ENCODE data around the gene SLC46A2.

DNA sequence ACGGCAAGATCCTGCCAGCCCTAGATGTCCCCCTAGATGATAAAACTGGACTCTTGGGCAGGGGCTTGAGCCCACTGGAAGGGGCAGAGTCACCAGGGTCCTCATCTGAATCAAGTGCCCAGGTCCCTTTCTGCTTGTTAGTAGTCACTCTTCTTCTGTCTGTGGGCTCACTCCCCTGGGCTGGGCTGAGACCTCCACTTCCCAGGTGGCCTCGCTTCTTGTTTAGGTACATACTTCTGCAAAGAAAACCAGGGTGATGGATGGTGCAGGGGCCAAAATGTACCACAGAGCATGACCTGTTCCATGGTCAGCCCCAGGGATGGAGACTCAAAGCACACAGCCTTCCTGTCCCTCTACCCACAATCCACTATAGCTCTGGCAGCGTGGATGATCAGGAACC lies 845 bp upstream of the SLC46A2 start:
- TF ChIP-seq, protein P1, sequence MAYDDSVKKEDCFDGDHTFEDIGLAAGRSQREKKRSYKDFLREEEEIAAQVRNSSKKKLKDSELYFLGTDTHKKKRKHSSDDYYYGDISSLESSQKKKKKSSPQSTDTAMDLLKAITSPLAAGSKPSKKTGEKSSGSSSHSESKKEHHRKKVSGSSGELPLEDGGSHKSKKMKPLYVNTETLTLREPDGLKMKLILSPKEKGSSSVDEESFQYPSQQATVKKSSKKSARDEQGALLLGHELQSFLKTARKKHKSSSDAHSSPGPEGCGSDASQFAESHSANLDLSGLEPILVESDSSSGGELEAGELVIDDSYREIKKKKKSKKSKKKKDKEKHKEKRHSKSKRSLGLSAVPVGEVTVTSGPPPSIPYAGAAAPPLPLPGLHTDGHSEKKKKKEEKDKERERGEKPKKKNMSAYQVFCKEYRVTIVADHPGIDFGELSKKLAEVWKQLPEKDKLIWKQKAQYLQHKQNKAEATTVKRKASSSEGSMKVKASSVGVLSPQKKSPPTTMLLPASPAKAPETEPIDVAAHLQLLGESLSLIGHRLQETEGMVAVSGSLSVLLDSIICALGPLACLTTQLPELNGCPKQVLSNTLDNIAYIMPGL (CRISPR knock-in tag; IDR thresholded peaks at IDR 0.05; ENCODE audit: borderline replicate concordance in 1 of 2, low read depth in 1 of 2), result no peak
- no peak for TF ChIP-seq ZNF724P (CRISPR knock-in tag; IDR thresholded peaks at IDR 0.05; ENCODE audit: borderline replicate concordance)
- TF ChIP-seq, protein P2, sequence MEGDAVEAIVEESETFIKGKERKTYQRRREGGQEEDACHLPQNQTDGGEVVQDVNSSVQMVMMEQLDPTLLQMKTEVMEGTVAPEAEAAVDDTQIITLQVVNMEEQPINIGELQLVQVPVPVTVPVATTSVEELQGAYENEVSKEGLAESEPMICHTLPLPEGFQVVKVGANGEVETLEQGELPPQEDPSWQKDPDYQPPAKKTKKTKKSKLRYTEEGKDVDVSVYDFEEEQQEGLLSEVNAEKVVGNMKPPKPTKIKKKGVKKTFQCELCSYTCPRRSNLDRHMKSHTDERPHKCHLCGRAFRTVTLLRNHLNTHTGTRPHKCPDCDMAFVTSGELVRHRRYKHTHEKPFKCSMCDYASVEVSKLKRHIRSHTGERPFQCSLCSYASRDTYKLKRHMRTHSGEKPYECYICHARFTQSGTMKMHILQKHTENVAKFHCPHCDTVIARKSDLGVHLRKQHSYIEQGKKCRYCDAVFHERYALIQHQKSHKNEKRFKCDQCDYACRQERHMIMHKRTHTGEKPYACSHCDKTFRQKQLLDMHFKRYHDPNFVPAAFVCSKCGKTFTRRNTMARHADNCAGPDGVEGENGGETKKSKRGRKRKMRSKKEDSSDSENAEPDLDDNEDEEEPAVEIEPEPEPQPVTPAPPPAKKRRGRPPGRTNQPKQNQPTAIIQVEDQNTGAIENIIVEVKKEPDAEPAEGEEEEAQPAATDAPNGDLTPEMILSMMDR (CRISPR knock-in tag; IDR thresholded peaks at IDR 0.05), result no peak
